ENCODE data around the gene PDAP1. TPM values are rescaled to one million over a fixed set of nuclear protein-coding genes. Genes with fewer than 3 reads are reported as not detected.

Gene PDAP1
- total and polyA plus RNA-seq, 2 experiments from 2014 or later: 93.1 to 134 TPM

DNA sequence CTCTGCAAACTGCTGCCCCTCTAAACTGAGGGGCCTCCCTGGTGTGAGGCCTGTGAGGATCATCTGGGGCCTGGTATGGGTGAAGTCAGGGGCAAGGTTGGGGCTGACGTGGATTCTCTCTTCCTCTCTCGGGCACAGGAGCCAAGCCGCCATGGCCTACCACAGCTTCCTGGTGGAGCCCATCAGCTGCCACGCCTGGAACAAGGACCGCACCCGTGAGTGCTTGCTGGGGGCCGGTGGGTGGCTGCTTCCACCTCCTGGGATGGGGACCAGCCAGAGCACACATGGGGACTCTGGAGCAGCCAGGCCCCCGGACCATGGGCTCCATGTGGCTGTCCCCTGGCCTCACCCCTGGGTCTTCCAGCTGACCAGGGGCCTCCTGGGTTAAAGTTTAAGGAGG lies 22.8 kb downstream of the PDAP1 start:
- no peak overlapping the region for H3K27ac ChIP-seq (ENCODE audit: low read depth)
- H3F3A ChIP-seq (replicated peaks; ENCODE audit: low read depth): no peaks in the 10 kb centered on the region; the same call in 1 of the 2 replicates
- DNase-seq (ENCODE audit: low spot score) (no peak), ATAC-seq (no peak)
- Mint-ChIP-seq H3K4me1 (no peaks in the 10 kb centered on the region; the same call in 2 of the 3 replicates), H3K36me3 (ENCODE audit: low read depth) (peaks cover 22% of the 10 kb centered on the region), H3K27me3 (ENCODE audit: insufficient read depth, low read depth, poor library complexity) (peaks cover 8% of the 10 kb centered on the region), H3K4me3 (no peak overlapping the region), H3K27ac (no peak overlapping the region), H3K9me3 (no peaks in the 10 kb centered on the region)
- no peak overlapping the region for H2AFZ ChIP-seq
- H3K27me3 ChIP-seq (ENCODE audit: insufficient read depth): no peaks in the 10 kb centered on the region
- 0 out of 2 replicates have a peak, but pooled peaks cover 5% of the 10 kb centered on the region for H3K79me2 ChIP-seq (replicated peaks; ENCODE audit: insufficient read depth)
- H3K36me3 ChIP-seq (ENCODE audit: insufficient read depth): no peaks in the 10 kb centered on the region
- no peak overlapping the region for H3K4me3 ChIP-seq
- peaks cover 4% of the 10 kb centered on the region; the same call in 1 of the 2 replicates for H4K20me1 ChIP-seq (replicated peaks; ENCODE audit: insufficient read depth)
- H3K4me1 ChIP-seq (ENCODE audit: insufficient read depth): no peaks in the 10 kb centered on the region
- no peaks in the 10 kb centered on the region for H3K9me2 ChIP-seq (ENCODE audit: insufficient read depth)
- TF ChIP-seq JUNB (IDR thresholded peaks at IDR 0.05; ENCODE audit: unreplicated experiment): no peak
- TF ChIP-seq CREB1 (CRISPR knock-in tag; IDR thresholded peaks at IDR 0.05; ENCODE audit: low read depth): no peak
- no peak for TF ChIP-seq ZNF331 (CRISPR knock-in tag; IDR thresholded peaks at IDR 0.05; ENCODE audit: low read depth)
- TF ChIP-seq EZH2 (IDR thresholded peaks at IDR 0.05; ENCODE audit: low read depth, unreplicated experiment): no peak
- TF ChIP-seq, protein P1, sequence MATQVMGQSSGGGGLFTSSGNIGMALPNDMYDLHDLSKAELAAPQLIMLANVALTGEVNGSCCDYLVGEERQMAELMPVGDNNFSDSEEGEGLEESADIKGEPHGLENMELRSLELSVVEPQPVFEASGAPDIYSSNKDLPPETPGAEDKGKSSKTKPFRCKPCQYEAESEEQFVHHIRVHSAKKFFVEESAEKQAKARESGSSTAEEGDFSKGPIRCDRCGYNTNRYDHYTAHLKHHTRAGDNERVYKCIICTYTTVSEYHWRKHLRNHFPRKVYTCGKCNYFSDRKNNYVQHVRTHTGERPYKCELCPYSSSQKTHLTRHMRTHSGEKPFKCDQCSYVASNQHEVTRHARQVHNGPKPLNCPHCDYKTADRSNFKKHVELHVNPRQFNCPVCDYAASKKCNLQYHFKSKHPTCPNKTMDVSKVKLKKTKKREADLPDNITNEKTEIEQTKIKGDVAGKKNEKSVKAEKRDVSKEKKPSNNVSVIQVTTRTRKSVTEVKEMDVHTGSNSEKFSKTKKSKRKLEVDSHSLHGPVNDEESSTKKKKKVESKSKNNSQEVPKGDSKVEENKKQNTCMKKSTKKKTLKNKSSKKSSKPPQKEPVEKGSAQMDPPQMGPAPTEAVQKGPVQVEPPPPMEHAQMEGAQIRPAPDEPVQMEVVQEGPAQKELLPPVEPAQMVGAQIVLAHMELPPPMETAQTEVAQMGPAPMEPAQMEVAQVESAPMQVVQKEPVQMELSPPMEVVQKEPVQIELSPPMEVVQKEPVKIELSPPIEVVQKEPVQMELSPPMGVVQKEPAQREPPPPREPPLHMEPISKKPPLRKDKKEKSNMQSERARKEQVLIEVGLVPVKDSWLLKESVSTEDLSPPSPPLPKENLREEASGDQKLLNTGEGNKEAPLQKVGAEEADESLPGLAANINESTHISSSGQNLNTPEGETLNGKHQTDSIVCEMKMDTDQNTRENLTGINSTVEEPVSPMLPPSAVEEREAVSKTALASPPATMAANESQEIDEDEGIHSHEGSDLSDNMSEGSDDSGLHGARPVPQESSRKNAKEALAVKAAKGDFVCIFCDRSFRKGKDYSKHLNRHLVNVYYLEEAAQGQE (IDR thresholded peaks at IDR 0.05; ENCODE audit: unreplicated experiment): no peak
- no peak for TF ChIP-seq ZNF114 (CRISPR knock-in tag; IDR thresholded peaks at IDR 0.05)
- H3K4me2 ChIP-seq: no peak overlapping the region

DNA sequence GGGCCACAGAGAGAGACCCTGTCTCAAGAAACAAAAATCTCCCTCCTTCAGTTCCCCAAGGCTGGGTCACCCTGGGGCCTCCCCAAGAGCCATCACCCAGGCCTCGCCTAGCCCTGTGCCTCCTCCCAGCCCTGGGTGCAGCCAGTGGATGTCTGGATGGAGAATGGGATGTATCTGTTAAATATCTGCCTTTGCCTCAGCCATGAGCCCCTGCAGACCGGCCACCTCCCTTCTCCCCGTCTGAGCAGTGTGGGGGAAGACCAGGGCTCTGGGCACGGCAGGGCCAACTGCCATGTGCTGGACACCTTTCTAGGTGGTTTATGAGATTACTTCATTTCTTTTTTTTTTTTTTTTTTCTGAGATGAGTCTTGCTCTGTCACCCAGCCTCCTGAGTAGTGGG lies 23.9 kb downstream of the PDAP1 start:
- Histone ChIP-seq H3F3A (replicated peaks; ENCODE audit: low read depth) (no peaks in the 10 kb centered on the region), H3K36me3 (ENCODE audit: insufficient read depth) (no peaks in the 10 kb centered on the region), H3K4me2 (no peak overlapping the region), H3K4me1 (ENCODE audit: insufficient read depth) (0 out of 2 replicates have a peak, but pooled peaks cover 7% of the 10 kb centered on the region), H2AFZ (no peak overlapping the region), H3K79me2 (replicated peaks; ENCODE audit: insufficient read depth) (peaks cover 5% of the 10 kb centered on the region; the same call in 1 of the 2 replicates), H3K9me2 (ENCODE audit: insufficient read depth) (no peaks in the 10 kb centered on the region), H3K27ac (ENCODE audit: low read depth) (no peak overlapping the region), H4K20me1 (replicated peaks; ENCODE audit: insufficient read depth) (peaks cover 7% of the 10 kb centered on the region; the same call in 1 of the 2 replicates), H3K27me3 (ENCODE audit: insufficient read depth) (no peaks in the 10 kb centered on the region), H3K4me3 (no peak overlapping the region)
- H3K36me3 Mint-ChIP-seq (ENCODE audit: low read depth): peaks cover 22% of the 10 kb centered on the region
- peaks cover 12% of the 10 kb centered on the region for H3K27me3 Mint-ChIP-seq (ENCODE audit: insufficient read depth, low read depth, poor library complexity)
- H3K9me3 Mint-ChIP-seq: no peaks in the 10 kb centered on the region
- no peak for ATAC-seq
- DNase-seq (ENCODE audit: low spot score): no peak
- peaks cover 8% of the 10 kb centered on the region for H3K4me1 Mint-ChIP-seq
- no peak overlapping the region for H3K27ac Mint-ChIP-seq
- no peak overlapping the region for H3K4me3 Mint-ChIP-seq
- TF ChIP-seq, protein P1 (IDR thresholded peaks at IDR 0.05; ENCODE audit: unreplicated experiment): no peak
- TF ChIP-seq POLR2AphosphoS5 (IDR thresholded peaks at IDR 0.05; ENCODE audit: low read depth): no peak
- TF ChIP-seq, protein P2, sequence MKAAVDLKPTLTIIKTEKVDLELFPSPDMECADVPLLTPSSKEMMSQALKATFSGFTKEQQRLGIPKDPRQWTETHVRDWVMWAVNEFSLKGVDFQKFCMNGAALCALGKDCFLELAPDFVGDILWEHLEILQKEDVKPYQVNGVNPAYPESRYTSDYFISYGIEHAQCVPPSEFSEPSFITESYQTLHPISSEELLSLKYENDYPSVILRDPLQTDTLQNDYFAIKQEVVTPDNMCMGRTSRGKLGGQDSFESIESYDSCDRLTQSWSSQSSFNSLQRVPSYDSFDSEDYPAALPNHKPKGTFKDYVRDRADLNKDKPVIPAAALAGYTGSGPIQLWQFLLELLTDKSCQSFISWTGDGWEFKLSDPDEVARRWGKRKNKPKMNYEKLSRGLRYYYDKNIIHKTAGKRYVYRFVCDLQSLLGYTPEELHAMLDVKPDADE (IDR thresholded peaks at IDR 0.05): no peak
- TF ChIP-seq, protein P3, sequence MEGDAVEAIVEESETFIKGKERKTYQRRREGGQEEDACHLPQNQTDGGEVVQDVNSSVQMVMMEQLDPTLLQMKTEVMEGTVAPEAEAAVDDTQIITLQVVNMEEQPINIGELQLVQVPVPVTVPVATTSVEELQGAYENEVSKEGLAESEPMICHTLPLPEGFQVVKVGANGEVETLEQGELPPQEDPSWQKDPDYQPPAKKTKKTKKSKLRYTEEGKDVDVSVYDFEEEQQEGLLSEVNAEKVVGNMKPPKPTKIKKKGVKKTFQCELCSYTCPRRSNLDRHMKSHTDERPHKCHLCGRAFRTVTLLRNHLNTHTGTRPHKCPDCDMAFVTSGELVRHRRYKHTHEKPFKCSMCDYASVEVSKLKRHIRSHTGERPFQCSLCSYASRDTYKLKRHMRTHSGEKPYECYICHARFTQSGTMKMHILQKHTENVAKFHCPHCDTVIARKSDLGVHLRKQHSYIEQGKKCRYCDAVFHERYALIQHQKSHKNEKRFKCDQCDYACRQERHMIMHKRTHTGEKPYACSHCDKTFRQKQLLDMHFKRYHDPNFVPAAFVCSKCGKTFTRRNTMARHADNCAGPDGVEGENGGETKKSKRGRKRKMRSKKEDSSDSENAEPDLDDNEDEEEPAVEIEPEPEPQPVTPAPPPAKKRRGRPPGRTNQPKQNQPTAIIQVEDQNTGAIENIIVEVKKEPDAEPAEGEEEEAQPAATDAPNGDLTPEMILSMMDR (conservative IDR thresholded peaks at IDR 0.05; ENCODE audit: low read depth in 2 of 2): no peak
